Activated CD8-positive, alpha-beta T cell treated with anti-CD3 and anti-CD28 coated beads, Interleukin-2, amount 10 ng/mL, durations not matched to agents 7 days and 5 days (primary cell): ENCODE results near the gene PKDCC. TPM values are rescaled to one million over a fixed set of nuclear protein-coding genes. Genes with fewer than 3 reads are reported as not detected.

ENCODE experiments used
- ATAC-seq: fragments of 150-1000 bp; cut with Tn5 transposase; one replicate; pipeline ENCODE4 v1.10.0; 2021; ENCODE audit warnings: moderate library complexity
- CTCF ChIA-PET: fragments of 350-600 bp; sonication (Branson Sonifier 250); formaldehyde crosslinking; loops from one replicate; lab custom pipeline; 2021; ENCODE audit warnings: antibody characterized with exemption; lab: Charles Lee
- POLR2A ChIA-PET: fragments of 350-600 bp; sonication (Branson Sonifier 250); formaldehyde crosslinking; loops from one replicate; lab custom pipeline; 2021; ENCODE audit warnings: antibody characterized with exemption; lab: Charles Lee
- DNase-seq: peaks from one replicate; pipeline ENCODE4 v3.0.0-alpha.2; 2020
- H3K27ac Mint-ChIP-seq: one replicate; pipeline ENCODE4 v1.8.0; 2021; ENCODE audit warnings: mild to moderate bottlenecking, mixed read lengths
- H3K27me3 Mint-ChIP-seq: one replicate; pipeline ENCODE4 v1.8.0; 2021; ENCODE audit warnings: low read depth, mixed read lengths
- H3K36me3 Mint-ChIP-seq: one replicate; pipeline ENCODE4 v1.8.0; 2021; ENCODE audit warnings: low read depth, mixed read lengths
- H3K4me1 Mint-ChIP-seq: one replicate; pipeline ENCODE4 v1.8.0; 2021; ENCODE audit warnings: low read depth, mixed read lengths
- H3K4me3 Mint-ChIP-seq: one replicate; pipeline ENCODE4 v1.8.0; 2021; ENCODE audit warnings: mild to moderate bottlenecking, mixed read lengths
- H3K9me3 Mint-ChIP-seq: one replicate; pipeline ENCODE4 v1.8.0; 2022; ENCODE audit warnings: mixed read lengths; ENCODE audit not compliant: insufficient read depth
- total RNA-seq, 2 experiments: library from RNA; stranded (reverse); gene quantifications; one replicate each; pipeline ENCODE4 v1.2.3, GENCODE V29; 2021

PKDCC gene
- total RNA-seq, 2 experiments from 2014 or later: not detected

GRCh38 chr2:42099438-42100173 is 51.8 kb downstream of the PKDCC start:
- no peaks in the 10 kb centered on the region for H3K27me3 Mint-ChIP-seq
- H3K27ac Mint-ChIP-seq: peak overlapping the region; percentile 81
- ChIA-PET CTCF (interaction anchor here (1.0 to 2.5 kb wide), 9 partner anchors 33 to 260 kb away, joined by 3 to 14 read pairs (median 6); no protein-coding TSS in a partner anchor), POLR2A (interaction anchor here (1.2 to 4.0 kb wide), 3 partner anchors 33 to 71 kb away, joined by 5 to 18 read pairs (median 6); no protein-coding TSS in a partner anchor)
- H3K4me3 Mint-ChIP-seq: no peak overlapping the region
- H3K9me3 Mint-ChIP-seq: peaks cover 6% of the 10 kb centered on the region
- peaks cover 53% of the 10 kb centered on the region for H3K4me1 Mint-ChIP-seq
- DNase-seq (no peak), ATAC-seq (no peak)
- peaks cover 13% of the 10 kb centered on the region for H3K36me3 Mint-ChIP-seq

GRCh38 chr2:42100683-42101205 is 52.9 kb downstream of the PKDCC start:
- no peak for DNase-seq
- no peak for ATAC-seq
- Mint-ChIP-seq H3K4me3 (no peak overlapping the region), H3K4me1 (peaks cover 53% of the 10 kb centered on the region), H3K36me3 (peaks cover 13% of the 10 kb centered on the region), H3K27ac (peak overlapping the region; percentile 81), H3K9me3 (peaks cover 6% of the 10 kb centered on the region), H3K27me3 (no peaks in the 10 kb centered on the region)
- ChIA-PET POLR2A (interaction anchor here (1.0 to 4.0 kb wide), 4 partner anchors 32 to 85 kb away, joined by 3 to 18 read pairs (median 6); no protein-coding TSS in a partner anchor), CTCF (interaction anchor here (1.0 to 2.4 kb wide), 5 partner anchors 32 to 228 kb away, joined by 4 to 14 read pairs (median 8); no protein-coding TSS in a partner anchor)

- peaks cover 13% of the 10 kb centered on the region for H3K36me3 Mint-ChIP-seq
- H3K9me3 Mint-ChIP-seq: peaks cover 6% of the 10 kb centered on the region
- peak; percentile 58 for DNase-seq
- no peaks in the 10 kb centered on the region for H3K27me3 Mint-ChIP-seq
- H3K4me1 Mint-ChIP-seq: peaks cover 49% of the 10 kb centered on the region
- peak overlapping the region; percentile 59 for H3K4me3 Mint-ChIP-seq
- H3K27ac Mint-ChIP-seq: peak overlapping the region; percentile 86
- ChIA-PET CTCF (interaction anchor here (1.7 kb wide), 1 partner anchor 40 kb away, joined by 4 read pairs; no protein-coding TSS in a partner anchor), POLR2A (interaction anchor here (1.0 to 4.0 kb wide), 2 partner anchors 32 to 85 kb away, joined by 3 to 18 read pairs; no protein-coding TSS in a partner anchor)
- ATAC-seq: peak; percentile 11
Observed at GRCh38 chr2:42101206-42102023, 53.6 kb downstream of the PKDCC start.

GRCh38 chr2:42102024-42102590 is 54.3 kb downstream of the PKDCC start:
- Mint-ChIP-seq H3K4me1 (peaks cover 47% of the 10 kb centered on the region), H3K27ac (peak overlapping the region; percentile 86), H3K27me3 (no peaks in the 10 kb centered on the region), H3K9me3 (peaks cover 6% of the 10 kb centered on the region), H3K36me3 (peaks cover 13% of the 10 kb centered on the region), H3K4me3 (peak overlapping the region; percentile 59)
- ChIA-PET POLR2A (interaction anchor here (1.0 to 4.0 kb wide), 3 partner anchors 31 to 84 kb away, joined by 3 to 18 read pairs (median 3); no protein-coding TSS in a partner anchor), CTCF (no interaction called here)
- ATAC-seq: peak; percentile 78
- peak; percentile 88 for DNase-seq

- Mint-ChIP-seq H3K36me3 (peaks cover 13% of the 10 kb centered on the region), H3K27ac (peak overlapping the region; percentile 86), H3K27me3 (no peaks in the 10 kb centered on the region), H3K4me1 (peaks cover 41% of the 10 kb centered on the region), H3K4me3 (peak overlapping the region; percentile 59), H3K9me3 (peaks cover 6% of the 10 kb centered on the region)
- DNase-seq (peak; percentile 51), ATAC-seq (peak; percentile 1)
- ChIA-PET CTCF (interaction anchor here (0.7 to 4.2 kb wide), 3 partner anchors 30 to 93 kb away, joined by 4 to 18 read pairs (median 6); no protein-coding TSS in a partner anchor), POLR2A (interaction anchor here (0.6 to 4.0 kb wide), 3 partner anchors 30 to 33 kb away, joined by 3 to 18 read pairs (median 5); no protein-coding TSS in a partner anchor)
Observed at GRCh38 chr2:42102591-42103450, 55.0 kb downstream of the PKDCC start.

- ChIA-PET POLR2A (interaction anchor here (0.6 kb wide), 1 partner anchor 29 kb away, joined by 5 read pairs; no protein-coding TSS in a partner anchor), CTCF (interaction anchor here (0.7 to 4.2 kb wide), 4 partner anchors 29 to 225 kb away, joined by 3 to 18 read pairs (median 5); no protein-coding TSS in a partner anchor)
- H3K4me1 Mint-ChIP-seq: peaks cover 32% of the 10 kb centered on the region
Observed at GRCh38 chr2:42103829-42104228, 56.0 kb downstream of the PKDCC start.

GRCh38 chr2:42104621-42105020 is 56.8 kb downstream of the PKDCC start:
- Mint-ChIP-seq H3K9me3 (peaks cover 6% of the 10 kb centered on the region), H3K4me3 (no peak overlapping the region), H3K27me3 (no peaks in the 10 kb centered on the region), H3K27ac (no peak overlapping the region), H3K4me1 (peaks cover 25% of the 10 kb centered on the region), H3K36me3 (peaks cover 11% of the 10 kb centered on the region)
- ATAC-seq (no peak), DNase-seq (no peak)
- CTCF ChIA-PET: interaction anchor here (0.7 to 4.2 kb wide), 10 partner anchors 9 to 224 kb away, joined by 3 to 28 read pairs (median 13); no protein-coding TSS in a partner anchor
- POLR2A ChIA-PET: interaction anchor here (2.4 to 3.8 kb wide), 5 partner anchors 9 to 37 kb away, joined by 8 to 78 read pairs (median 41); no protein-coding TSS in a partner anchor

More at GRCh38 chr2:42103829-42104228, 56.0 kb downstream of the PKDCC start:
- ATAC-seq (no peak), DNase-seq (no peak)
- Mint-ChIP-seq H3K4me3 (no peak overlapping the region), H3K9me3 (peaks cover 6% of the 10 kb centered on the region), H3K27me3 (no peaks in the 10 kb centered on the region), H3K27ac (no peak overlapping the region), H3K36me3 (peaks cover 13% of the 10 kb centered on the region)

GRCh38 chr2:42105330-42106256 is 57.8 kb downstream of the PKDCC start:
- H3K4me1 Mint-ChIP-seq: peaks cover 15% of the 10 kb centered on the region
- CTCF ChIA-PET: interaction anchor here (0.6 to 4.2 kb wide), 16 partner anchors 10 to 223 kb away, joined by 3 to 29 read pairs (median 12); no protein-coding TSS in a partner anchor
- H3K27me3 Mint-ChIP-seq: no peaks in the 10 kb centered on the region
- no peak overlapping the region for H3K27ac Mint-ChIP-seq
- DNase-seq: peak; percentile 94
- no peak overlapping the region for H3K4me3 Mint-ChIP-seq
- peak; percentile 64 for ATAC-seq
- H3K36me3 Mint-ChIP-seq: peaks cover 1% of the 10 kb centered on the region
- no peaks in the 10 kb centered on the region for H3K9me3 Mint-ChIP-seq
- POLR2A ChIA-PET: interaction anchor here (0.7 to 3.8 kb wide), 17 partner anchors 8 to 254 kb away, joined by 3 to 78 read pairs (median 7); partner anchors contain the start of gene EML4

- ChIA-PET CTCF (interaction anchor here (0.6 to 4.2 kb wide), 13 partner anchors 9 to 134 kb away, joined by 3 to 29 read pairs (median 18); no protein-coding TSS in a partner anchor), POLR2A (interaction anchor here (0.6 to 3.8 kb wide), 20 partner anchors 9 to 255 kb away, joined by 3 to 78 read pairs (median 6); partner anchors contain the start of gene EML4)
- Mint-ChIP-seq H3K4me1 (peaks cover 10% of the 10 kb centered on the region), H3K36me3 (no peaks in the 10 kb centered on the region), H3K27me3 (no peaks in the 10 kb centered on the region), H3K4me3 (no peak overlapping the region), H3K9me3 (no peaks in the 10 kb centered on the region), H3K27ac (no peak overlapping the region)
- no peak for DNase-seq
- ATAC-seq: no peak
Observed at GRCh38 chr2:42106257-42106816, 58.5 kb downstream of the PKDCC start.
